A673 (cell line): ENCODE measurements around the gene RPP38.

Experiments
- EZH2 ChIP-seq: fragments of 200-600 bp; sonication (generic); IDR thresholded peaks from 2 replicates; pipeline ENCODE4 v1.6.1; 2017; ENCODE audit warnings: borderline replicate concordance, low read depth, mild to moderate bottlenecking, mixed read lengths, antibody characterized with exemption, low read length; ENCODE audit not compliant: poor library complexity, severe bottlenecking
- TF ChIP-seq, protein P1 (sequence below): fragments of 300-800, 200-600 bp; sonication (generic); conservative IDR thresholded peaks from 2 replicates; pipeline ENCODE4 v1.5.1; 2017; ENCODE audit warnings: low read depth, mild to moderate bottlenecking, antibody characterized with exemption, low read length, moderate library complexity, mixed read lengths

GRCh38 chr10:15140698-15141097 lies 43.5 kb downstream of the RPP38 start:
- TF ChIP-seq, protein P1, sequence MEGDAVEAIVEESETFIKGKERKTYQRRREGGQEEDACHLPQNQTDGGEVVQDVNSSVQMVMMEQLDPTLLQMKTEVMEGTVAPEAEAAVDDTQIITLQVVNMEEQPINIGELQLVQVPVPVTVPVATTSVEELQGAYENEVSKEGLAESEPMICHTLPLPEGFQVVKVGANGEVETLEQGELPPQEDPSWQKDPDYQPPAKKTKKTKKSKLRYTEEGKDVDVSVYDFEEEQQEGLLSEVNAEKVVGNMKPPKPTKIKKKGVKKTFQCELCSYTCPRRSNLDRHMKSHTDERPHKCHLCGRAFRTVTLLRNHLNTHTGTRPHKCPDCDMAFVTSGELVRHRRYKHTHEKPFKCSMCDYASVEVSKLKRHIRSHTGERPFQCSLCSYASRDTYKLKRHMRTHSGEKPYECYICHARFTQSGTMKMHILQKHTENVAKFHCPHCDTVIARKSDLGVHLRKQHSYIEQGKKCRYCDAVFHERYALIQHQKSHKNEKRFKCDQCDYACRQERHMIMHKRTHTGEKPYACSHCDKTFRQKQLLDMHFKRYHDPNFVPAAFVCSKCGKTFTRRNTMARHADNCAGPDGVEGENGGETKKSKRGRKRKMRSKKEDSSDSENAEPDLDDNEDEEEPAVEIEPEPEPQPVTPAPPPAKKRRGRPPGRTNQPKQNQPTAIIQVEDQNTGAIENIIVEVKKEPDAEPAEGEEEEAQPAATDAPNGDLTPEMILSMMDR, result no peak
- no peak for TF ChIP-seq EZH2
